Ascending aorta (tissue), 2 donors: ENCODE results near the gene USP3. TPM values are rescaled to one million over a fixed set of nuclear protein-coding genes. Genes with fewer than 3 reads are reported as not detected.

Experiments
- DNase-seq, 2 donors: peaks; one replicate each; pipeline ENCODE4 v3.0.0-alpha.2; 2019; ENCODE audit warnings: low spot score in 2 of 2
- H3K27ac ChIP-seq, 2 donors: fragments of 200-600 bp; sonication (generic); one replicate each; pipeline ENCODE4 v1.5.1; 2016 to 2017; ENCODE audit warnings: mild to moderate bottlenecking in 1 of 2
- H3K27me3 ChIP-seq: fragments of 200-600 bp; sonication (generic); one replicate; pipeline ENCODE4 v1.5.1; 2017
- H3K36me3 ChIP-seq, 2 donors: fragments of 200-600 bp; sonication (generic); one replicate each; pipeline ENCODE4 v1.5.1; 2016
- H3K4me1 ChIP-seq, 2 donors: fragments of 200-600 bp; sonication (generic); one replicate each; pipeline ENCODE4 v1.5.1; 2016 to 2017; ENCODE audit warnings: mild to moderate bottlenecking in 1 of 2
- H3K4me3 ChIP-seq, 2 donors: fragments of 200-600 bp; sonication (generic); one replicate each; pipeline ENCODE4 v1.5.1; 2016 to 2017; ENCODE audit warnings: mild to moderate bottlenecking in 1 of 2
- H3K9me3 ChIP-seq, 2 donors: fragments of 200-600 bp; sonication (generic); one replicate each; pipeline ENCODE4 v1.5.1; 2016
- CTCF ChIP-seq, 3 experiments: fragments of 200-600 bp in 2 of 3; fragments of 450-650 bp in 1 of 3; sonication (generic) in 2 of 3; IDR thresholded peaks; one replicate each; pipeline ENCODE4 v1.5.1; 2016 to 2019; ENCODE audit warnings: antibody characterized with exemption in 3 of 3, mild to moderate bottlenecking in 1 of 3, moderate library complexity in 1 of 3
- intact Hi-C: fragments of 100-400 bp; cut with DNase I; formaldehyde crosslinking; loops from one replicate; pipeline ENCODE4 v1.15.1; 2023
- total RNA-seq: library from RNA; depleted of rRNA; stranded (reverse); fragments of >200 nt; gene quantifications from one replicate; pipeline ENCODE4 v1.1.0, GENCODE V29; 2016

USP3 gene
- total RNA-seq, 1 donor from 2014 or later: 61.9 TPM

GRCh38 chr15:63499611-63500010 is 4.8 kb upstream of the USP3 start:
- H3K4me3 ChIP-seq: no peak overlapping the region
- H3K27me3 ChIP-seq: no peaks in the 10 kb centered on the region
- H3K4me1 ChIP-seq: peaks cover 3 to 23% of the 10 kb centered on the region in 2 donors
- no peak for DNase-seq
- intact Hi-C loops: loop anchor here (5.0 kb wide), 3 partner anchors 207 to 1343 kb away; partner anchors contain the start of genes PLEKHO2 and TPM1
- no peak for TF ChIP-seq CTCF (IDR thresholded peaks at IDR 0.05)
- H3K27ac ChIP-seq: no peak overlapping the region
- H3K36me3 ChIP-seq: no peaks in the 10 kb centered on the region
- H3K9me3 ChIP-seq: no peaks in the 10 kb centered on the region

- peak overlapping the region; percentile 98 to 99 for H3K27ac ChIP-seq
- H3K27me3 ChIP-seq: no peaks in the 10 kb centered on the region
- H3K4me1 ChIP-seq: peaks cover 3 to 23% of the 10 kb centered on the region in 2 donors
- H3K36me3 ChIP-seq: no peaks in the 10 kb centered on the region
- H3K9me3 ChIP-seq: no peaks in the 10 kb centered on the region
- no peak for TF ChIP-seq CTCF (IDR thresholded peaks at IDR 0.05)
- intact Hi-C loops: loop anchor here (5.0 kb wide), 3 partner anchors 208 to 1342 kb away; partner anchors contain the start of genes PLEKHO2 and TPM1
- H3K4me3 ChIP-seq: peak overlapping the region; percentile 34 to 53
- no peak for DNase-seq
These were observed 3.8 kb upstream of the USP3 start for GRCh38 chr15:63500265-63501250.

GRCh38 chr15:63501256-63502089 is 2.9 kb upstream of the USP3 start:
- Histone ChIP-seq H3K9me3 (no peaks in the 10 kb centered on the region), H3K4me3 (peak overlapping the region; percentile 34 to 53), H3K27me3 (no peaks in the 10 kb centered on the region), H3K36me3 (no peaks in the 10 kb centered on the region), H3K4me1 (peaks cover 3 to 31% of the 10 kb centered on the region in 2 donors), H3K27ac (peak overlapping the region; percentile 98 to 99)
- peak; percentile 49 to 94 for DNase-seq
- intact Hi-C loops: loop anchor here (5.0 kb wide), 3 partner anchors 209 to 1341 kb away; partner anchors contain the start of genes PLEKHO2 and TPM1
- no peak for TF ChIP-seq CTCF (IDR thresholded peaks at IDR 0.05)

GRCh38 chr15:63502137-63502766 is 2.1 kb upstream of the USP3 start:
- TF ChIP-seq CTCF (IDR thresholded peaks at IDR 0.05): no peak
- DNase-seq: no peak
- intact Hi-C loops: loop anchor here (5.0 kb wide), 3 partner anchors 210 to 1340 kb away; partner anchors contain the start of genes PLEKHO2 and TPM1
- Histone ChIP-seq H3K27me3 (no peaks in the 10 kb centered on the region), H3K4me1 (peaks cover 3 to 37% of the 10 kb centered on the region in 2 donors), H3K9me3 (no peaks in the 10 kb centered on the region), H3K27ac (peak overlapping the region; percentile 98 to 99), H3K36me3 (no peaks in the 10 kb centered on the region), H3K4me3 (peak overlapping the region in 1 of 2 donors; percentile 53)
